Neural cell (in vitro differentiated cells): ENCODE results near the gene EIF3B.

ENCODE experiments used
- EP300 ChIP-seq: fragments of 450-650 bp; conservative IDR thresholded peaks from 2 replicates; pipeline ENCODE4 v1.6.1; 2014; ENCODE audit warnings: antibody characterized with exemption, mild to moderate bottlenecking, moderate library complexity; ENCODE audit not compliant: poor library complexity, severe bottlenecking
- EZH2 ChIP-seq: fragments of 200-600, 300-800 bp; shearing (Covaris generic), sonication (generic); IDR thresholded peaks from 2 replicates; pipeline ENCODE4 v1.6.1; 2014; ENCODE audit warnings: antibody characterized with exemption, low read length, borderline replicate concordance, mild to moderate bottlenecking; ENCODE audit not compliant: insufficient read depth, poor library complexity, severe bottlenecking
- SMC3 ChIP-seq: fragments of 450-650 bp; conservative IDR thresholded peaks from 2 replicates; pipeline ENCODE4 v1.6.1; 2014; ENCODE audit warnings: antibody characterized with exemption, mild to moderate bottlenecking, moderate library complexity; ENCODE audit not compliant: poor library complexity

GRCh38 chr7:2417981-2418481, 63.4 kb downstream of the EIF3B start:
- TF ChIP-seq EP300 (no peak), SMC3 (no peak), EZH2 (no peak)
